HG03097 (cell line): ENCODE data around the gene EXOC6B.
"Not testable (repeated sequence)": the region's sequence is repeated elsewhere in the genome, so short reads cannot be mapped to it uniquely, and the experiment has no call there.

ENCODE experiments used
- ATAC-seq: cut with Tn5 transposase; IDR thresholded peaks from one replicate; pipeline ENCODE4 v1.9.1; 2021; ENCODE audit not compliant: unreplicated experiment, low FRiP score

EXOC6B gene

GRCh38 chr2:72562451-72563153 lies 263.2 kb downstream of the EXOC6B start:
- no peak for ATAC-seq

GRCh38 chr2:72561621-72562318 lies 264.1 kb downstream of the EXOC6B start:
- no peak for ATAC-seq

GRCh38 chr2:72555943-72556342 lies 269.9 kb downstream of the EXOC6B start:
- no peak for ATAC-seq

GRCh38 chr2:72555363-72555762 lies 270.5 kb downstream of the EXOC6B start:
- not testable (repeated sequence) for ATAC-seq

GRCh38 chr2:72554910-72555309 lies 270.9 kb downstream of the EXOC6B start:
- ATAC-seq: not testable (repeated sequence)

- ATAC-seq: no peak
Observed at GRCh38 chr2:72554381-72554780, 271.5 kb downstream of the EXOC6B start.

GRCh38 chr2:72548081-72548764 lies 277.6 kb downstream of the EXOC6B start:
- ATAC-seq: no peak

- no peak for ATAC-seq
Observed at GRCh38 chr2:72545790-72546189, 280.0 kb downstream of the EXOC6B start.

- ATAC-seq: no peak
Observed at GRCh38 chr2:72544554-72544953, 281.3 kb downstream of the EXOC6B start.

GRCh38 chr2:72543497-72544216 lies 282.2 kb downstream of the EXOC6B start:
- no peak for ATAC-seq

- ATAC-seq: no peak
Observed at GRCh38 chr2:72539071-72539552, 286.7 kb downstream of the EXOC6B start.

GRCh38 chr2:72538486-72538885 lies 287.3 kb downstream of the EXOC6B start:
- ATAC-seq: no peak

- not testable (repeated sequence) for ATAC-seq
Observed at GRCh38 chr2:72535586-72535985, 290.2 kb downstream of the EXOC6B start.

- no peak for ATAC-seq
Observed at GRCh38 chr2:72533765-72534164, 292.1 kb downstream of the EXOC6B start.

- no peak for ATAC-seq
Observed at GRCh38 chr2:72527424-72527823, 298.4 kb downstream of the EXOC6B start.

- no peak for ATAC-seq
Observed at GRCh38 chr2:72526623-72527022, 299.2 kb downstream of the EXOC6B start.

- ATAC-seq: no peak
Observed at GRCh38 chr2:72524071-72524470, 301.8 kb downstream of the EXOC6B start.

GRCh38 chr2:72515696-72516095 lies 310.1 kb downstream of the EXOC6B start:
- no peak for ATAC-seq

- ATAC-seq: no peak
Observed at GRCh38 chr2:72513011-72513410, 312.8 kb downstream of the EXOC6B start.

GRCh38 chr2:72512376-72512775 lies 313.5 kb downstream of the EXOC6B start:
- no peak for ATAC-seq

GRCh38 chr2:72511906-72512305 lies 313.9 kb downstream of the EXOC6B start:
- no peak for ATAC-seq
